Endothelial cell of umbilical vein (primary cell): ENCODE data around the gene EPB41L4B. TPM values are rescaled to one million over a fixed set of nuclear protein-coding genes. Genes with fewer than 3 reads are reported as not detected.

Source experiments
- BruUV-seq: library from RNA; stranded (reverse); fragments of 400-500 nt; replicated peaks from 2 replicates; lab custom pipeline; 2021; lab: Mats Ljungman, UMichigan
- CTCF ChIA-PET: fragments of 300-600, 350-600 bp; sonication (Branson Sonifier 250); formaldehyde crosslinking; loops from one replicate; lab custom pipeline; 2021; ENCODE audit warnings: antibody characterized with exemption, inconsistent platforms; lab: Charles Lee
- POLR2A ChIA-PET: fragments of 300-600, 350-600 bp; sonication (Branson Sonifier 250); formaldehyde crosslinking; loops from one replicate; lab custom pipeline; 2021; ENCODE audit warnings: antibody characterized with exemption, inconsistent platforms; lab: Charles Lee
- DNase-seq: peaks from one replicate; pipeline ENCODE4 v3.0.0-alpha.2; 2011; ENCODE audit warnings: low read depth, low spot score
- FAIRE-seq: peaks from 2 replicates; lab custom pipeline; 2011; peaks lifted over from hg19 to GRCh38; lab: Jason Lieb, UNC
- H2AFZ ChIP-seq: 2 replicates; pipeline ENCODE4 v1.6.0; 2012; ENCODE audit warnings: low read depth, low read length, control low read depth, inconsistent platforms
- H3K27ac ChIP-seq: 2 replicates; pipeline ENCODE4 v1.5.1; 2011; ENCODE audit warnings: low read depth, mild to moderate bottlenecking, control low read depth, low read length, moderate library complexity; ENCODE audit not compliant: insufficient read depth
- H3K27me3 ChIP-seq, 2 experiments: 2 replicates each; pipeline versions ENCODE4 v1.6.0 to v1.6.1; 2011; ENCODE audit warnings: low read length in 2 of 2, mixed read lengths in 1 of 2; ENCODE audit not compliant: control insufficient read depth in 2 of 2, insufficient read depth in 2 of 2
- H3K36me3 ChIP-seq, 2 experiments: 2 replicates in 1 of 2; 3 replicates in 1 of 2; pipeline ENCODE4 v1.5.1; 2011; ENCODE audit warnings: low read length in 2 of 2, mild to moderate bottlenecking in 1 of 2, moderate library complexity in 1 of 2; ENCODE audit not compliant: control insufficient read depth in 2 of 2, insufficient read depth in 2 of 2; ENCODE audit errors: extremely low read depth in 1 of 2
- H3K4me1 ChIP-seq: 3 replicates; pipeline ENCODE4 v1.5.1; 2011; ENCODE audit warnings: mild to moderate bottlenecking, low read length; ENCODE audit not compliant: control insufficient read depth, insufficient read depth; ENCODE audit errors: extremely low read depth
- H3K4me2 ChIP-seq: 2 replicates; pipeline ENCODE4 v1.6.1; 2011; ENCODE audit warnings: low read length, control low read depth, mixed read lengths; ENCODE audit not compliant: insufficient read depth
- H3K4me3 ChIP-seq, 3 experiments: fragments of 200-600 bp in 1 of 3; sonication (generic), shearing (Covaris generic) in 1 of 3; replicated peaks in 1 of 3; 2 replicates each; pipeline ENCODE4 v1.5.1; 2011 to 2016; ENCODE audit warnings: control low read depth in 3 of 3, low read length in 3 of 3, mild to moderate bottlenecking in 2 of 3, inconsistent platforms in 1 of 3, low read depth in 1 of 3, moderate library complexity in 1 of 3; ENCODE audit not compliant: insufficient read depth in 1 of 3
- H3K79me2 ChIP-seq: 2 replicates; pipeline ENCODE4 v1.6.0; 2012; ENCODE audit warnings: low read length, inconsistent platforms; ENCODE audit not compliant: control insufficient read depth, insufficient read depth
- H3K9ac ChIP-seq: replicated peaks from 2 replicates; pipeline ENCODE3; 2011; ENCODE audit warnings: low read length, control low read depth; ENCODE audit not compliant: insufficient read depth; ENCODE audit errors: extremely low read depth
- H3K9me1 ChIP-seq: replicated peaks from 3 replicates; pipeline ENCODE4 v1.6.0; 2011; ENCODE audit warnings: mild to moderate bottlenecking, low read length; ENCODE audit not compliant: control insufficient read depth, insufficient read depth; ENCODE audit errors: extremely low read depth
- H3K9me3 ChIP-seq: replicated peaks from 2 replicates; pipeline ENCODE4 v1.5.1; 2012; ENCODE audit warnings: low read length, inconsistent platforms; ENCODE audit not compliant: control insufficient read depth, insufficient read depth
- H4K20me1 ChIP-seq: replicated peaks from 2 replicates; pipeline ENCODE3; 2011; ENCODE audit warnings: mild to moderate bottlenecking, low read length; ENCODE audit not compliant: control insufficient read depth, insufficient read depth; ENCODE audit errors: extremely low read depth
- CTCF ChIP-seq, 2 donors: IDR thresholded peaks; 1 replicate in 1 of 2; 2 replicates in 1 of 2; pipeline ENCODE4 v1.5.1; 2011; ENCODE audit warnings: low read length in 2 of 2, mild to moderate bottlenecking in 2 of 2, moderate library complexity in 2 of 2, control low read depth in 1 of 2, inconsistent platforms in 1 of 2, low read depth in 1 of 2; ENCODE audit not compliant: insufficient read depth in 1 of 2; ENCODE audit errors: extremely low read depth in 1 of 2
- EZH2 ChIP-seq: IDR thresholded peaks from 2 replicates; pipeline ENCODE4 v1.6.1; 2012; ENCODE audit warnings: borderline replicate concordance, low read depth, mild to moderate bottlenecking, moderate library complexity, low read length, inconsistent platforms; ENCODE audit not compliant: severe bottlenecking
- FOS ChIP-seq: IDR thresholded peaks from 2 replicates; pipeline ENCODE4 v1.6.1; 2011; ENCODE audit warnings: mild to moderate bottlenecking, low read length, moderate library complexity, borderline replicate concordance; ENCODE audit not compliant: insufficient read depth
- GATA2 ChIP-seq: IDR thresholded peaks from 2 replicates; pipeline ENCODE4 v1.7.0; 2011; ENCODE audit warnings: low read depth, mild to moderate bottlenecking, moderate library complexity, mixed read lengths, low read length; ENCODE audit not compliant: insufficient read length, insufficient read depth
- JUN ChIP-seq: IDR thresholded peaks from 2 replicates; pipeline ENCODE4 v1.6.1; 2011; ENCODE audit warnings: borderline replicate concordance, low read depth; ENCODE audit not compliant: insufficient read length, insufficient read depth
- MAX ChIP-seq: IDR thresholded peaks from 2 replicates; pipeline ENCODE4 v1.6.1; 2011; ENCODE audit not compliant: insufficient read depth, insufficient read length
- MYC ChIP-seq: IDR thresholded peaks from one replicate; pipeline ENCODE4 v1.6.1; 2011; ENCODE audit warnings: mild to moderate bottlenecking, low read depth, low read length
- POLR2A ChIP-seq: IDR thresholded peaks from 2 replicates; pipeline ENCODE4 v1.6.1; 2012; ENCODE audit warnings: low read depth, mild to moderate bottlenecking, control low read depth, low read length
- POLR2AphosphoS5 ChIP-seq: IDR thresholded peaks from 2 replicates; pipeline ENCODE4 v1.6.1; 2012; ENCODE audit warnings: low read depth, mild to moderate bottlenecking, control low read depth, low read length, moderate library complexity; ENCODE audit not compliant: insufficient read depth
- dilution Hi-C: fragments of 300-500 bp; cut with MboI; formaldehyde crosslinking; loops from one replicate; pipeline ENCODE4 v1.15.0; 2019; ENCODE audit warnings: low sequenced_read_pairs; ENCODE audit not compliant: extremely low pct_ligation_motif_present
- intact Hi-C: fragments of 100-400 bp; cut with micrococcal nuclease; formaldehyde crosslinking; loops from one replicate; pipeline ENCODE4 v1.10.0; 2022
- polyA plus RNA-seq, 4 experiments: library from polyadenylated mRNA; depleted of rRNA in 3 of 4; stranded (reverse) in 3 of 4; unstranded in 1 of 4; fragments of >200 nt; gene quantifications; 2 replicates each; pipeline versions ENCODE4 v1.2.1 to v1.2.3, GENCODE V29; 2011 to 2012; ENCODE audit warnings: missing spikeins in 1 of 4
- total RNA-seq: library from RNA; stranded (reverse); gene quantifications from 2 replicates; pipeline ENCODE4 v1.2.3, GENCODE V29; 2021

EPB41L4B gene
- total and polyA plus RNA-seq, 2 donors (not counting 3 experiments of a cell fraction or from before 2014, with no cell fraction given) = 0.10 to 0.15 TPM

- Histone ChIP-seq H3K27ac (no peak overlapping the region), H3K9me1 (no peaks in the 10 kb centered on the region), H3K79me2 (no peaks in the 10 kb centered on the region), H3K9me3 (no peaks in the 10 kb centered on the region), H3K36me3 (no peaks in the 10 kb centered on the region), H3K4me2 (no peak overlapping the region), H3K9ac (no peak overlapping the region), H3K27me3 (peaks cover 10 to 16% of the 10 kb centered on the region in 2 experiments), H3K4me3 (no peak overlapping the region), H4K20me1 (no peaks in the 10 kb centered on the region), H2AFZ (no peak overlapping the region), H3K4me1 (no peaks in the 10 kb centered on the region)
- FAIRE-seq (no peak), DNase-seq (no peak)
- dilution Hi-C loops (no loop called here), intact Hi-C loops (no loop called here)
- BruUV-seq = no TSS peak
- ChIA-PET POLR2A (no interaction called here), CTCF (no interaction called here)
- TF ChIP-seq POLR2AphosphoS5 (no peak), MYC (no peak), FOS (no peak), GATA2 (no peak), CTCF (IDR thresholded peaks at IDR 0.05; ENCODE audit: extremely low read depth in 1 of 2, insufficient read depth in 1 of 2, low read depth in 1 of 2, low read length in 2 of 2) (no peak), MAX (no peak), POLR2A (no peak), EZH2 (no peak), JUN (no peak)
These were observed 7.5 kb downstream of the EPB41L4B start for GRCh38 chr9:109313351-109313750.
